Esophagus muscularis mucosa (tissue), 4 donors: ENCODE results near the gene ATF5.

Source experiments
- EP300 ChIP-seq: sonication (generic); formaldehyde crosslinking; IDR thresholded peaks from one replicate; pipeline ENCODE4 v1.6.1; 2017; ENCODE audit warnings: antibody characterized with exemption
- POLR2A ChIP-seq: fragments of 450-650 bp; IDR thresholded peaks from one replicate; pipeline ENCODE4 v1.6.1; 2017; ENCODE audit warnings: antibody characterized with exemption, moderate library complexity, mild to moderate bottlenecking, low read depth
- POLR2AphosphoS5 ChIP-seq, 2 donors: sonication (generic); formaldehyde crosslinking; IDR thresholded peaks; one replicate each; pipeline ENCODE4 v1.6.1; 2017; ENCODE audit warnings: antibody characterized with exemption in 2 of 2
- TF ChIP-seq, protein P1 (sequence below), 3 experiments: fragments of 200-600 bp in 2 of 3; fragments of 450-650 bp in 1 of 3; sonication (generic) in 2 of 3; IDR thresholded peaks; one replicate each; pipeline ENCODE4 v1.5.1; 2017 to 2019; ENCODE audit warnings: antibody characterized with exemption in 3 of 3, mild to moderate bottlenecking in 2 of 3, moderate library complexity in 1 of 3

- TF ChIP-seq, protein P1, sequence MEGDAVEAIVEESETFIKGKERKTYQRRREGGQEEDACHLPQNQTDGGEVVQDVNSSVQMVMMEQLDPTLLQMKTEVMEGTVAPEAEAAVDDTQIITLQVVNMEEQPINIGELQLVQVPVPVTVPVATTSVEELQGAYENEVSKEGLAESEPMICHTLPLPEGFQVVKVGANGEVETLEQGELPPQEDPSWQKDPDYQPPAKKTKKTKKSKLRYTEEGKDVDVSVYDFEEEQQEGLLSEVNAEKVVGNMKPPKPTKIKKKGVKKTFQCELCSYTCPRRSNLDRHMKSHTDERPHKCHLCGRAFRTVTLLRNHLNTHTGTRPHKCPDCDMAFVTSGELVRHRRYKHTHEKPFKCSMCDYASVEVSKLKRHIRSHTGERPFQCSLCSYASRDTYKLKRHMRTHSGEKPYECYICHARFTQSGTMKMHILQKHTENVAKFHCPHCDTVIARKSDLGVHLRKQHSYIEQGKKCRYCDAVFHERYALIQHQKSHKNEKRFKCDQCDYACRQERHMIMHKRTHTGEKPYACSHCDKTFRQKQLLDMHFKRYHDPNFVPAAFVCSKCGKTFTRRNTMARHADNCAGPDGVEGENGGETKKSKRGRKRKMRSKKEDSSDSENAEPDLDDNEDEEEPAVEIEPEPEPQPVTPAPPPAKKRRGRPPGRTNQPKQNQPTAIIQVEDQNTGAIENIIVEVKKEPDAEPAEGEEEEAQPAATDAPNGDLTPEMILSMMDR (IDR thresholded peaks at IDR 0.05): no peak
- TF ChIP-seq EP300 (no peak), POLR2A (no peak), POLR2AphosphoS5 (IDR thresholded peaks at IDR 0.05) (no peak)
Observed at GRCh38 chr19:49884109-49884508, 44.9 kb upstream of the ATF5 start.
